SK-N-SH (cell line): ENCODE measurements around the gene MYL12B. TPM values are rescaled to one million over a fixed set of nuclear protein-coding genes. Genes with fewer than 3 reads are reported as not detected.

Source experiments
- EZH2phosphoT487 ChIP-seq: fragments of 200-600 bp; sonication (generic); IDR thresholded peaks from 2 replicates; pipeline ENCODE4 v1.6.1; 2017; ENCODE audit warnings: low read depth, mixed run types, mild to moderate bottlenecking, antibody characterized with exemption, moderate library complexity, borderline replicate concordance
- FOSL2 ChIP-seq: IDR thresholded peaks from 2 replicates; pipeline ENCODE4 v1.4.0; 2012; ENCODE audit warnings: low read depth, mild to moderate bottlenecking, moderate library complexity, borderline replicate concordance
- FOXM1 ChIP-seq: IDR thresholded peaks from 2 replicates; pipeline ENCODE4 v1.4.0; 2012; ENCODE audit warnings: low read depth, mild to moderate bottlenecking
- GABPA ChIP-seq: IDR thresholded peaks from 2 replicates; pipeline ENCODE4 v1.4.0; 2012; ENCODE audit warnings: low read depth, mild to moderate bottlenecking
- JUND ChIP-seq: IDR thresholded peaks from 2 replicates; pipeline ENCODE4 v1.4.0; 2012
- MXI1 ChIP-seq: IDR thresholded peaks from 2 replicates; pipeline ENCODE4 v1.6.1; 2012; ENCODE audit warnings: mild to moderate bottlenecking, low read depth, low read length, improper control_type of control experiment
- NFIC ChIP-seq: IDR thresholded peaks from 2 replicates; pipeline ENCODE4 v1.4.0; 2012; ENCODE audit warnings: borderline replicate concordance
- NRF1 ChIP-seq: IDR thresholded peaks from 2 replicates; pipeline ENCODE4 v1.6.1; 2012; ENCODE audit warnings: low read depth, mild to moderate bottlenecking, low read length
- PBX3 ChIP-seq: IDR thresholded peaks from 2 replicates; pipeline ENCODE4; 2012
- RAD21 ChIP-seq: IDR thresholded peaks from 2 replicates; pipeline ENCODE4 v1.6.1; 2012; ENCODE audit warnings: mild to moderate bottlenecking, low read length
- RCOR1 ChIP-seq: fragments of 150-350 bp; IDR thresholded peaks from 2 replicates; pipeline ENCODE4 v1.6.1; 2017; ENCODE audit warnings: antibody characterized with exemption, low read length
- REST ChIP-seq: IDR thresholded peaks from 2 replicates; pipeline ENCODE4 v1.6.1; 2012; ENCODE audit warnings: mild to moderate bottlenecking, low read depth, low read length, moderate library complexity
- RFX5 ChIP-seq: IDR thresholded peaks from 2 replicates; pipeline ENCODE4 v1.6.1; 2012; ENCODE audit warnings: mild to moderate bottlenecking, improper control_type of control experiment, low read length
- RXRA ChIP-seq: IDR thresholded peaks from 2 replicates; pipeline ENCODE4 v1.4.0; 2012; ENCODE audit warnings: low read depth, mild to moderate bottlenecking, borderline replicate concordance
- SMC3 ChIP-seq: IDR thresholded peaks from 2 replicates; pipeline ENCODE4 v1.6.1; 2012; ENCODE audit warnings: low read depth, low read length, improper control_type of control experiment
- TAF1 ChIP-seq: IDR thresholded peaks from 2 replicates; pipeline ENCODE4 v1.6.1; 2012; ENCODE audit warnings: low read depth, mild to moderate bottlenecking, low read length, moderate library complexity, borderline replicate concordance
- TCF12 ChIP-seq: IDR thresholded peaks from 2 replicates; pipeline ENCODE4 v1.4.0; 2012
- TEAD4 ChIP-seq: IDR thresholded peaks from 2 replicates; pipeline ENCODE4 v1.4.0; 2012; ENCODE audit warnings: mild to moderate bottlenecking, borderline replicate concordance; ENCODE audit not compliant: insufficient read depth
- polyA plus RNA-seq, 3 experiments: library from polyadenylated mRNA; depleted of rRNA; stranded (reverse); fragments of >200 nt; gene quantifications; 2 replicates each; pipeline ENCODE4 v1.2.3, GENCODE V29; 2012
- TF ChIP-seq, protein P1 (sequence below): IDR thresholded peaks from 2 replicates; pipeline ENCODE4 v1.4.0; 2012; ENCODE audit warnings: low read depth

The MYL12B gene
- polyA plus RNA-seq, 1 of the 3 experiments (the other 2 are of a cell fraction), result 555 TPM

DNA sequence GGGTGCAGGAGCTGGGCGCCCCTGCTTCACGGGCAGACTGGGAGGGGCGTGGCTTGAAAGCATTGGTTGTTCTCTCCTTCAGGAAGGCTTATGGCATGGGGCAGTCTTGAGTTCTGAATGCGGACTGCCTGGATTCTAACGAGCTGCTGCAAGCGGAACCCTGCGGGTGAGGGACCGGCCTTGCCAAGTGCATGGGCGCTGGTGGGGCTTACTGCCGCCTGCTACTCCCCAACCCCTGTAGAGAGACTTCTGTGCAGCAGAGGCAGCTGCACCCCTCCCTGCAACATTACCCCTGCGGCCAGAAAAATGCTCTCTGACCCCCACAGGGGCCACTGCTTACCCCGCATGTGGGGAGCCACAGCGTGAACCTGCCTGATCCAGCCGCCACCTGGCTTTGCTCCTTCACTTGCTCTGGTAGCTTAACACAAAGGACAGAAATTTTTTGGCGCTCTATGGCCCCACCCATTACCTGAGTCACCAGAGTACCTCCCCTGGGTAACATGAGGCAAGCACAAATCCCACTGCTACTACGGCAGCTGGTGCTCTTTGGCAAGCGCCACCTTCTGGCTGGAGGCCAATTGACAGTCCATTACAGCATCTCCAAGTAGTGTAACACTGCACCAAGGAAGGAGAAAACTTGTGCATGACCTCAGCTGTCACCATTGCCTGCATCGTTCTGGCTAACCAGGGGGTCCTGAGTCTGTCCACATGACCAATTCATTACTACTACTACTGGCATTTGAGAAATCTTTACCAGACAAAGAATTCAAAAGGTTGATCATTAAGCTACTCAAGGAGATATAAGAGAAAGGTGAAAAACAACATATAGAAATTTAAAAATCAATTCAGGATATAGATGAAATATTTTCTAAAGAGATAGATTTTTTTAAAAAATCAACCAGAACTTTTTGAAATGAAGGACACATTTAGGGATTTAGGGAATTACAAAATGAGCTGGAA is 35.4 kb downstream of the MYL12B start (continued):
- TF ChIP-seq REST (peak; percentile 41; the same call in 1 of the 2 replicates), MXI1 (no peak), SMC3 (peak; percentile 37; the same call in 1 of the 2 replicates), NRF1 (no peak), FOXM1 (no peak), RXRA (no peak), TCF12 (peak; percentile 58), EZH2phosphoT487 (no peak), RFX5 (no peak), RAD21 (peak; percentile 47), GABPA (no peak), TAF1 (peak; percentile 89; the same call in 1 of the 2 replicates), FOSL2 (peak; percentile 56; the same call in 1 of the 2 replicates), JUND (peak; percentile 52), NFIC (peak; percentile 52; the same call in 1 of the 2 replicates), PBX3 (peak; percentile 20; the same call in 1 of the 2 replicates), RCOR1 (peak; percentile 65), TEAD4 (no peak)
- TF ChIP-seq, protein P1, sequence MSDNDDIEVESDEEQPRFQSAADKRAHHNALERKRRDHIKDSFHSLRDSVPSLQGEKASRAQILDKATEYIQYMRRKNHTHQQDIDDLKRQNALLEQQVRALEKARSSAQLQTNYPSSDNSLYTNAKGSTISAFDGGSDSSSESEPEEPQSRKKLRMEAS, result peak; percentile 89
